ENCODE results near the gene RIGI. TPM values are rescaled to one million over a fixed set of nuclear protein-coding genes. Genes with fewer than 3 reads are reported as not detected.

RIGI gene
- total and polyA plus RNA-seq, 2 of the 13 experiments (the other 11 are each of a cell fraction or from before 2014, with no cell fraction given): 3.0 to 8.2 TPM

DNA sequence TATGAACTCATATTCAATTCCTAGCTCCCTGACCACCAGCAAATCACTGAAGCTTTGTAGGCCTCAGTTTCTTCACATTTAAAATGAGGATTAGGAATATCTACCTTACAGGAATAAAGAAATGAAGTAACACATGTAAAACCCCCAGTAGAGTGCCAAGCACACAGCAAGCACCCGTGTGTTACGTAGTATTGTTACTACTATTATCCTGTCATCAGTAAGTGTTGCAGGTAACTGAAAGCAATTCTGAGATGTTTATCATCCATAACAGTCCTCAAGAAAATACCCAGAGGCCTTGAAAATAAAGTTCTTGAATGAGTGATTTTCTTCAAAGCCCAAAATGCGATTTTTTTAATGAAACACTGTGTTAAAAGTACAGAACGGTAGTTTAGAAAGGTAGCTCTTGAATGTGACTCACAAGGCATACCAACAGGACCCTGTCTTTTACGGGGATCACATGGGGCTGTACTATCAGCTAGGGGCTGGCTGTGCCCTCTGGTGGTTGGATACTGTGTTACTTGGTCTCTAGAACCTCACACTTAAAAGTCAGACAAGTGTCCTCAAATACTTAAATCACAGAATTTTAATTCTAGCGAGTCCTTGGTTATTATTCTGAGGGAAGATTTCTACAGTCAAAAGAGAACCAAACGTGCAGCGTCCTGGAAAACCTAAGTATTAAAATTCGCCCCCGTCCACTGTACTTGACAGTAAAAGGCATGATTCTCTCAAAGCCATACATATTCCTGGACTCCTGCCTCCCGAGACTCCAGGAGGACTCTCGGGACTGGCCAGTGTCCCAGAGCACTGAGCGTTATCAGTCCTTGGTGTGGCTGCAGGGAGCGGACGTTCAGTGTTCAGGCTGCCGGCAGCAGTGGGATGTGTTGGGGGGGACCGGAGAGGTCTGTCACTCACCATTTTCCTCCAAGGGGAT, 46.2 kb upstream of the RIGI start (continued):
- TF ChIP-seq, protein P1, sequence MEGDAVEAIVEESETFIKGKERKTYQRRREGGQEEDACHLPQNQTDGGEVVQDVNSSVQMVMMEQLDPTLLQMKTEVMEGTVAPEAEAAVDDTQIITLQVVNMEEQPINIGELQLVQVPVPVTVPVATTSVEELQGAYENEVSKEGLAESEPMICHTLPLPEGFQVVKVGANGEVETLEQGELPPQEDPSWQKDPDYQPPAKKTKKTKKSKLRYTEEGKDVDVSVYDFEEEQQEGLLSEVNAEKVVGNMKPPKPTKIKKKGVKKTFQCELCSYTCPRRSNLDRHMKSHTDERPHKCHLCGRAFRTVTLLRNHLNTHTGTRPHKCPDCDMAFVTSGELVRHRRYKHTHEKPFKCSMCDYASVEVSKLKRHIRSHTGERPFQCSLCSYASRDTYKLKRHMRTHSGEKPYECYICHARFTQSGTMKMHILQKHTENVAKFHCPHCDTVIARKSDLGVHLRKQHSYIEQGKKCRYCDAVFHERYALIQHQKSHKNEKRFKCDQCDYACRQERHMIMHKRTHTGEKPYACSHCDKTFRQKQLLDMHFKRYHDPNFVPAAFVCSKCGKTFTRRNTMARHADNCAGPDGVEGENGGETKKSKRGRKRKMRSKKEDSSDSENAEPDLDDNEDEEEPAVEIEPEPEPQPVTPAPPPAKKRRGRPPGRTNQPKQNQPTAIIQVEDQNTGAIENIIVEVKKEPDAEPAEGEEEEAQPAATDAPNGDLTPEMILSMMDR (CRISPR knock-in tag; IDR thresholded peaks at IDR 0.05): peak; percentile 78
- TF ChIP-seq ZNF451 (CRISPR knock-in tag; IDR thresholded peaks at IDR 0.05) (no peak), GATAD1 (CRISPR knock-in tag; IDR thresholded peaks at IDR 0.05) (peak; percentile 63; the same call in 1 of the 2 replicates), ZFY (CRISPR knock-in tag; IDR thresholded peaks at IDR 0.05) (no peak), IRF2 (CRISPR knock-in tag; IDR thresholded peaks at IDR 0.05) (peak; percentile 66), RXRB (CRISPR knock-in tag; IDR thresholded peaks at IDR 0.05; ENCODE audit: borderline replicate concordance) (no peak)
- TF ChIP-seq, protein P2, sequence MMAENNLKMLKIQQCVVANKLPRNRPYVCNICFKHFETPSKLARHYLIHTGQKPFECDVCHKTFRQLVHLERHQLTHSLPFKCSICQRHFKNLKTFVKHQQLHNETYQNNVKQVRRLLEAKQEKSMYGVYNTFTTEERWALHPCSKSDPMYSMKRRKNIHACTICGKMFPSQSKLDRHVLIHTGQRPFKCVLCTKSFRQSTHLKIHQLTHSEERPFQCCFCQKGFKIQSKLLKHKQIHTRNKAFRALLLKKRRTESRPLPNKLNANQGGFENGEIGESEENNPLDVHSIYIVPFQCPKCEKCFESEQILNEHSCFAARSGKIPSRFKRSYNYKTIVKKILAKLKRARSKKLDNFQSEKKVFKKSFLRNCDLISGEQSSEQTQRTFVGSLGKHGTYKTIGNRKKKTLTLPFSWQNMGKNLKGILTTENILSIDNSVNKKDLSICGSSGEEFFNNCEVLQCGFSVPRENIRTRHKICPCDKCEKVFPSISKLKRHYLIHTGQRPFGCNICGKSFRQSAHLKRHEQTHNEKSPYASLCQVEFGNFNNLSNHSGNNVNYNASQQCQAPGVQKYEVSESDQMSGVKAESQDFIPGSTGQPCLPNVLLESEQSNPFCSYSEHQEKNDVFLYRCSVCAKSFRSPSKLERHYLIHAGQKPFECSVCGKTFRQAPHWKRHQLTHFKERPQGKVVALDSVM (CRISPR knock-in tag; IDR thresholded peaks at IDR 0.05): peak; percentile 32; the same call in 1 of the 2 replicates

DNA sequence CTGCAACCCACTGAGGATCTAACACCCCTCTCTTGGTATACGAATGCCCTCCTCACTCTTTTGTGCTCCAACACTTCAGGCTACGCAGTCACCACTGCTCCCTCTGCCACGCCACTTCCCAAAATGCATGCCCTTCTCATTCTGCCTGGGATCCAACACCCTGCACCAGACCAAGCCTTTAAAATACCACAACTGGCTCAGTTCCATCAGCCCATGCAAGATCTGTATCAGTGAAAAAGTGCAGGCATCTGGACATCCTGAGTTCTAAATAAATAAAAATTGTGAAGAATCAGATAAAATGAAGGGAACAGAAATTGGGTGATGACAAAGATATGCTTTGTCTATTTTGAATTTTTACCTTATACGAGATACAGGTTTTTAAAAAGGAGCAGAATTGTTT, 44.3 kb upstream of the RIGI start:
- peaks cover 32% of the 10 kb centered on the region for H3K79me2 ChIP-seq (ENCODE audit: insufficient read depth, low read length)
- H3K9ac ChIP-seq (ENCODE audit: insufficient read depth, low read depth, low read length): no peak overlapping the region
- ChIA-PET CTCF (ENCODE audit: low intra/inter-chr PET ratio, low total read pairs) (interaction anchor here (1.2 kb wide), 1 partner anchor 191 kb away, joined by 4 read pairs; no protein-coding TSS in a partner anchor), POLR2A (no interaction called here)
- BruUV-seq (replicated peaks): no TSS peak
- no peaks in the 10 kb centered on the region for H4K20me1 ChIP-seq (ENCODE audit: insufficient read depth, low read length)
- WGBS (ENCODE audit: low lambda C conversion rate): 98% methylated on average over 4 of the region's 4 CpGs
- peaks cover 24% of the 10 kb centered on the region for H3K4me1 ChIP-seq (ENCODE audit: insufficient read depth, low read length)
- DNase-seq (ENCODE audit: low spot score) (no peak), ATAC-seq (no peak), FAIRE-seq (no peak)
- no peaks in the 10 kb centered on the region for H3K9me3 ChIP-seq (ENCODE audit: low read length)
- no peaks in the 10 kb centered on the region; a peak in 1 of 5 replicates for H3K27me3 ChIP-seq (ENCODE audit: control insufficient read depth in 1 of 2, insufficient read depth in 2 of 2, low read length in 2 of 2)
- no peak overlapping the region for H3K4me2 ChIP-seq (ENCODE audit: low read depth, low read length)
- H3K4me3 ChIP-seq (replicated peaks in 1 of 3; ENCODE audit: insufficient read depth in 1 of 3, low read depth in 2 of 3, low read length in 3 of 3): no peak overlapping the region
- H3K27ac ChIP-seq (ENCODE audit: extremely low read length, insufficient read depth, low read length): no peak overlapping the region
- no peak overlapping the region for H2AFZ ChIP-seq (ENCODE audit: low read length)
- in situ Hi-C loops (cut with HindIII; ENCODE audit: extremely low pct_ligation_motif_present, low pct_unique_long_range_greater_than_20kb): loop anchor here (5.0 kb wide), 1 partner anchor 188 kb away; the partner anchor contains the start of gene ACO1
- peaks cover 7 to 34% of the 10 kb centered on the region in 2 experiments; a peak in 4 of 5 replicates for H3K36me3 ChIP-seq (replicated peaks in 1 of 2; ENCODE audit: control insufficient read depth in 1 of 2, insufficient read depth in 2 of 2, low read length in 2 of 2)
- intact Hi-C loops (cut with micrococcal nuclease; ENCODE audit: unreplicated experiment): no loop called here
- TF ChIP-seq HIVEP1 (CRISPR knock-in tag; IDR thresholded peaks at IDR 0.05) (no peak), KAT7 (CRISPR knock-in tag; IDR thresholded peaks at IDR 0.05; ENCODE audit: borderline replicate concordance) (no peak), MLLT10 (CRISPR knock-in tag; IDR thresholded peaks at IDR 0.05) (no peak), SATB2 (CRISPR knock-in tag; IDR thresholded peaks at IDR 0.05) (no peak), ZBTB21 (CRISPR knock-in tag; IDR thresholded peaks at IDR 0.05) (no peak), PRPF4 (IDR thresholded peaks at IDR 0.05; ENCODE audit: low read depth, low read length, poor library complexity, severe bottlenecking) (no peak), IKZF4 (CRISPR knock-in tag; IDR thresholded peaks at IDR 0.05; ENCODE audit: borderline replicate concordance, low read depth, not compliant biosample characterization) (no peak)
- TF ChIP-seq, protein P3, sequence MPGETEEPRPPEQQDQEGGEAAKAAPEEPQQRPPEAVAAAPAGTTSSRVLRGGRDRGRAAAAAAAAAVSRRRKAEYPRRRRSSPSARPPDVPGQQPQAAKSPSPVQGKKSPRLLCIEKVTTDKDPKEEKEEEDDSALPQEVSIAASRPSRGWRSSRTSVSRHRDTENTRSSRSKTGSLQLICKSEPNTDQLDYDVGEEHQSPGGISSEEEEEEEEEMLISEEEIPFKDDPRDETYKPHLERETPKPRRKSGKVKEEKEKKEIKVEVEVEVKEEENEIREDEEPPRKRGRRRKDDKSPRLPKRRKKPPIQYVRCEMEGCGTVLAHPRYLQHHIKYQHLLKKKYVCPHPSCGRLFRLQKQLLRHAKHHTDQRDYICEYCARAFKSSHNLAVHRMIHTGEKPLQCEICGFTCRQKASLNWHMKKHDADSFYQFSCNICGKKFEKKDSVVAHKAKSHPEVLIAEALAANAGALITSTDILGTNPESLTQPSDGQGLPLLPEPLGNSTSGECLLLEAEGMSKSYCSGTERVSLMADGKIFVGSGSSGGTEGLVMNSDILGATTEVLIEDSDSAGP (CRISPR knock-in tag; IDR thresholded peaks at IDR 0.05; ENCODE audit: borderline replicate concordance): no peak
- TF ChIP-seq, protein P4, sequence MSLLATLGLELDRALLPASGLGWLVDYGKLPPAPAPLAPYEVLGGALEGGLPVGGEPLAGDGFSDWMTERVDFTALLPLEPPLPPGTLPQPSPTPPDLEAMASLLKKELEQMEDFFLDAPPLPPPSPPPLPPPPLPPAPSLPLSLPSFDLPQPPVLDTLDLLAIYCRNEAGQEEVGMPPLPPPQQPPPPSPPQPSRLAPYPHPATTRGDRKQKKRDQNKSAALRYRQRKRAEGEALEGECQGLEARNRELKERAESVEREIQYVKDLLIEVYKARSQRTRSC (CRISPR knock-in tag; IDR thresholded peaks at IDR 0.05; ENCODE audit: low read depth): no peak

Measured in HepG2 (cell line).